GM20000 (cell line): ENCODE measurements around the gene CELF2.
"Not testable (repeated sequence)": the region's sequence is repeated elsewhere in the genome, so short reads cannot be mapped to it uniquely, and the experiment has no call there.

ENCODE experiments used
- DNase-seq: peaks from one replicate; pipeline ENCODE4 v3.0.0; 2012; ENCODE audit warnings: low spot score
- TF ChIP-seq, protein P1 (sequence below): IDR thresholded peaks from 2 replicates; pipeline ENCODE4 v1.5.1; 2012; ENCODE audit warnings: mild to moderate bottlenecking, control low read depth; ENCODE audit errors: extremely low read depth, missing control alignments

The CELF2 gene

DNA sequence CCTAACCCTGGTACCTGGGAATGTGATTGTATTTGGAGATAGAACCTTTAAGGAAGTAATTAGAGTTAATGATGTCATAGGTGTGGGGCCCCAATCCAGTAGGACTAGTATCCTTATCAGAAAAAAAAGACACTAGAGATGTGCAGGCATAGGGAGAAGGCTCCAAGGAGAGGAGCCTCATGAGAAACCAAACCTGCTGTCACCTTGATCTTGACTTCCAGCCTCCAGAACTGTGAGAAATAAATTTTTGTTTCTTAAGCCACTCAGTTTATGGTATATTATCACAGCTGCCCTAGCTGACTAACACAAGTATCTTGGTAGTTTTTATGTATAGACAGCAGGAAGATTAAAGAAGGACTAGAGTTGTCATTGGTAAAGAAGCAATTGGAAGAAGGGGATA lies 23.9 kb upstream of the CELF2 start:
- TF ChIP-seq, protein P1, sequence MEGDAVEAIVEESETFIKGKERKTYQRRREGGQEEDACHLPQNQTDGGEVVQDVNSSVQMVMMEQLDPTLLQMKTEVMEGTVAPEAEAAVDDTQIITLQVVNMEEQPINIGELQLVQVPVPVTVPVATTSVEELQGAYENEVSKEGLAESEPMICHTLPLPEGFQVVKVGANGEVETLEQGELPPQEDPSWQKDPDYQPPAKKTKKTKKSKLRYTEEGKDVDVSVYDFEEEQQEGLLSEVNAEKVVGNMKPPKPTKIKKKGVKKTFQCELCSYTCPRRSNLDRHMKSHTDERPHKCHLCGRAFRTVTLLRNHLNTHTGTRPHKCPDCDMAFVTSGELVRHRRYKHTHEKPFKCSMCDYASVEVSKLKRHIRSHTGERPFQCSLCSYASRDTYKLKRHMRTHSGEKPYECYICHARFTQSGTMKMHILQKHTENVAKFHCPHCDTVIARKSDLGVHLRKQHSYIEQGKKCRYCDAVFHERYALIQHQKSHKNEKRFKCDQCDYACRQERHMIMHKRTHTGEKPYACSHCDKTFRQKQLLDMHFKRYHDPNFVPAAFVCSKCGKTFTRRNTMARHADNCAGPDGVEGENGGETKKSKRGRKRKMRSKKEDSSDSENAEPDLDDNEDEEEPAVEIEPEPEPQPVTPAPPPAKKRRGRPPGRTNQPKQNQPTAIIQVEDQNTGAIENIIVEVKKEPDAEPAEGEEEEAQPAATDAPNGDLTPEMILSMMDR = no peak
- DNase-seq = no peak

DNA sequence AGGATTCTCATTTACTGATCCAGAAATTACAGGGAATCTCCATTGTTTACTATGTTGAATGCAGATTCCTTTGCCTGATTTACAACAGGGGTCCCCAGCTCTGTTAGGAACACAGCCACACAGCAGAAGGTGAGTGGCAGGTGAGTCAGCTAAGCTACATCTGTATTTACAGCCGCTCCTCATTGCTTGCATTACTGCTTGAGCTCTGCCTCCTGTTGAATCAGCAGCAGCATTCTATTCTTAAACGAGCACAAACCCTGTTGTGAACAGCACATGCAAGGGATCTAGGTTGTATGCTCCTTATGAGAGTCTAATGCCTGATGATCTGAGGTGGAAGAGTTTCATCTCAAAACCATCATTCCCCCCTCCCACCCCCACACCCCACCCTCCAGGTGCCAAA lies 23.3 kb upstream of the CELF2 start:
- TF ChIP-seq, protein P1 = no peak

GRCh38 chr10:10995120-10995519 lies 22.6 kb upstream of the CELF2 start:
- TF ChIP-seq, protein P1 = no peak

More for the DNA sequence above, 23.3 kb upstream of the CELF2 start:
- DNase-seq = no peak

GRCh38 chr10:10996966-10997620 lies 20.6 kb upstream of the CELF2 start:
- no peak for DNase-seq
- TF ChIP-seq, protein P1 = no peak

More at GRCh38 chr10:10995120-10995519, 22.6 kb upstream of the CELF2 start:
- DNase-seq = no peak

DNA sequence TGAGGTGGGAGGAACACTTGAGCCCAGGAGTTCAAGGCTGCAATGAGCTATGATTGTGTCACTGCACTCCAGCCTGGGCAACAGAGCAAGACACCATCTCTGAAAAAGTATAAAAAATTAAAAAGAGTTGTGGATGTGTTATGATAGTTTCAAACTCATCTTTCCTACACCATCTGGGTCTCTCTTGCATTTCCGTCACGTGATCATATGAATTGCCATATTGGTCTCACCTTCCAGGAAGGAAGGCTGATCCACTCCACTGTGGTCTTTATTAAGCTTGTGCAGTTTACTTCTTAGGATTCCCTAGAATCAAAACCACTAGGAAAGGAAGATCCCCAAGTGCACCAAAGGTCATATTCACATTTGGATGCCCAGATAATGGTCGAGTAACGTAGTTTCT lies 18.2 kb upstream of the CELF2 start:
- DNase-seq = not testable (repeated sequence)

- TF ChIP-seq, protein P1 = no peak
- DNase-seq = no peak
Observed at GRCh38 chr10:11002485-11002884, 15.2 kb upstream of the CELF2 start.

GRCh38 chr10:11002916-11003315 lies 14.8 kb upstream of the CELF2 start:
- no peak for DNase-seq
- TF ChIP-seq, protein P1 = no peak

- no peak for DNase-seq
- TF ChIP-seq, protein P1 = no peak
Observed at GRCh38 chr10:11003679-11004078, 14.0 kb upstream of the CELF2 start.
